SK-MEL-5 (cell line): ENCODE data around the gene NPB. TPM values are rescaled to one million over a fixed set of nuclear protein-coding genes. Genes with fewer than 3 reads are reported as not detected.

ENCODE experiments used
- DNase-seq: peaks from one replicate; pipeline ENCODE4 v3.0.0-alpha.2; 2016; ENCODE audit warnings: low read depth, low spot score
- in situ Hi-C: cut with HindIII; loops from 2 replicates; pipeline ENCODE4 v1.10.0; 2016; ENCODE audit warnings: low sequenced_read_pairs, high pct_unique_total_duplicates, low pct_unique_long_range_greater_than_20kb
- total RNA-seq: library from RNA; depleted of rRNA; stranded (reverse); fragments of >200 nt; shearing (Covaris generic); gene quantifications from 2 replicates; pipeline ENCODE4 v1.2.3, GENCODE V29; 2014

The NPB gene
- total RNA-seq, 1 experiment from 2014 or later: 0.34 TPM

DNA sequence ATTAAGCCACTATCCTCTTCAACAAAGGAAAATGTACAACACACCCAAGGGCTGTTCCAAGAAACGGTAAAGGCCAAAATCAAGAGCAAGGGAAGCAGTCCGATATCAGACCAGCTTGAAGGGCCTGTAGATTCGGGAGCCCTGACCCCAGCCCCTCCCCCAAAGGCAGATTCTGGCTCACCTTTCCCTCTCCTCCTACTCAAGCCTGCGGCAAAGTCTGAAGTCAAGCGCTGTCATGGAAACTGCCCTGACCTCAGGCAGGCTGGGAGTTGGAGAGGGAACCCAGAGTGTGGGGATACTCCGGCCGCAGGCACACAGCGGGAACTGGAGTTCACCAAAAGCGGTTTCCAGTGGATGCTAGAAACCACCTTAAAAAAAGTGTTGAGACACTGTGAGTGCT, 12.4 kb upstream of the NPB start:
- in situ Hi-C loops: no loop called here
- DNase-seq: no peak

DNA sequence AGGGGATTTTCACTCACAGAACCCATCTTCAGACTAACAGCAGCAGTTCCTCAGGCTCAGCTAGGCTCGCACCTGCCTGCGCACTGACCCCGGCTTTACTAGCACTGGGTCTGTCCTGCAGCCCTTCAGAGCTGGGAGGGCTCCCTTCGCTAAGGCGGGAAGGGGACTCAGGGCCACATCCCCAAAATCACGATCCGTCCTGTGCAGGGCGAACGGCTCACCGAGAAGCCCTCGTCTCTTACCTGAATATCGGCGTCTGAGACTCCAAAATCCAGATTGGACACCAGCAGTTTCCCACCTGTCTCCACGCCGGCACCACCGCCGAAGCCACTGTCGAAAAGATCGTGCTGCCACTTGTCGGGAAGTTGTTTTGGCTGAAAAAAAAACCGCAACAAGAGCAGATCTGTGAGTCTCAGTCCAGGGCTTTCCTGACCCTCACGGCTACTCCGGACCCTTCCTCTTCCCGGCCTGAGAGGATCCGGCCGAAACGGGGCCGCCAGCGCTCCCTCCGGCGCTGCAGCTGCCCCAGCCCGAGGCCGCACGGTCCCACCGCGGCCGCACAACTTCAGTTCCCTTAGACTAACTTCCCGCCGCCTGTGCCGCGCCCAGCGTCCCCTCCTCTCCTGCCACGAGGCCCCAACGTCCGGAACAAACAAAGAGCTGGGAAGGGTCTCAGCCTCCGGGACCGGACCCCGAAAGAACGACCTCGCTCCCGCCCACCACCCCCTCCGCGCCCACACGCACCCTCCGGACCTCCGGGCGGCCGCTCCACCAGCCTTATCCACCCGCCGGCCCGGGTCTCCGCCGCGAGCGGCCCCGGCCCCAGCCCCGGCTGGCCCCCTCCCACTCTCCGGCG, 11.4 kb upstream of the NPB start:
- DNase-seq: no peak
- in situ Hi-C loops: no loop called here

DNA sequence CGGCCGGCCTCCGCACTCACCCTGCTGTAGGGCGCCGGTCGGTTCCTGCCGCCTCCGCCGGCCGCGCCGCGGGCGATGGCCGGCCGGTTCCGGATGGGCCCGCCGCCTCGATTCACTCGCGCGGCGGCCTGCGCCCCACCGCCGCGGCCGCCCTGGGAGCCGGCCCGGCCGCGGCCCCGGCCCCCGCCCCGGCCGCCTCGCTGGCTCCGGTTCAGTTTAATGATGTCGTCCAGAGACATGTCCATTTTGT, 10.8 kb upstream of the NPB start:
- in situ Hi-C loops: no loop called here
- no peak for DNase-seq

DNA sequence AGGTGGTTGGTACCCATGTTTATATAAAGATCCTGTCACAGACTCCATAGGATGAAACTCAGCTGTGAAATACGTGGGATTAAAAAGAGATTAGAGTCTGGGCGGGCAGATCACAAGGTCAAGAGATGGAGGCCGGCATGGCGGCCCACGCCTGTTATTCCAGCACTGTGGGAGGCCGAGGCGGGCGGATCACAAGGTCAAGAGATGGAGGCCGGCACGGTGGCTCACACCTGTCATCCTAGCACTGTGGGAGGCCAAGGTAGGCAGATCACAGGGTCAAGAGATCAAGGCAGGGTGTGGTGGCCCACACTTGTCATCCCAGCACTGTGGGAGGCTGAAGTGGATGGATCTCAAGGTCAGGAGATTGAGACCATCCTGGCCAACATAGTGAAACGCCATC, 6.6 kb upstream of the NPB start:
- in situ Hi-C loops: no loop called here
- no peak for DNase-seq

DNA sequence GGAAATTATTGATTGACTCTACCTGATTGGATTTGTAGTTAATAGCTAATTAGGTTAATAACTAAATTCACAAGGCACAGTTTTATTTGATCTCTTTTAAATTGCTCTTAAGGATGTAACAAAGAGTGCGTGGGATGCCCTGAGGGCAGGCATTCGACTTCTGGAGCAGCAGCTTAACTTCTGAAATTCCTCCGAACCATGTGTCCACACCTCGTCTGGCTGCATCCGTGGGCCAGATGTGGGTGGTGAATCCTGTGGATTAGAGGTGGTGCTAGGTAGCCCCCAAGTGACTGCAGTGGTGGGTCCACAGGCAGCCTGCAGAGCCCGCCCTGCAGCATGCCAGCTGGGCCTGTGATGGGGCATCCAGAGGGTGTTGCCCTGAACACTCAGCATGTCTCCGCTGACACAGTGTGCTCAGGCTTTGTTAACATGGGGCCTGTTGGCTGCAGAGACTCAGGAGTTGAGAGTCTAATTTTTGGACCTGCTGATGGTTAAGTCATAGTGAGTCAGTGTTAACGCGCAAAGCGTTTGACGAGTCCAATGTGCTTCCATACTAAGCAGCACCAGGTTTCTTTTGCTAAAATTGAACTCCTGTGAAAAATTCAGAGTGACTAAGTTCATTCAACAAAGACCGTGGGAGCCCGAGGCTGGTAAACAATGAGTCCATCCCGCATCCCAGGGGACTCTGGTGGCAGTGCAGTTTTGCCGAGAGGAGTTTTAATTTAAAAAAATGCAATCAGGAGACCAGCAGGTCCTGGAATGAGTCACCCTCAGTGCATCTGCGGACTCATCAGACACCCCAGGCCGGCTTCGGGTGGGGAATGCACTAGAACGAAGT, 3.8 kb upstream of the NPB start:
- DNase-seq: no peak
- in situ Hi-C loops: no loop called here

DNA sequence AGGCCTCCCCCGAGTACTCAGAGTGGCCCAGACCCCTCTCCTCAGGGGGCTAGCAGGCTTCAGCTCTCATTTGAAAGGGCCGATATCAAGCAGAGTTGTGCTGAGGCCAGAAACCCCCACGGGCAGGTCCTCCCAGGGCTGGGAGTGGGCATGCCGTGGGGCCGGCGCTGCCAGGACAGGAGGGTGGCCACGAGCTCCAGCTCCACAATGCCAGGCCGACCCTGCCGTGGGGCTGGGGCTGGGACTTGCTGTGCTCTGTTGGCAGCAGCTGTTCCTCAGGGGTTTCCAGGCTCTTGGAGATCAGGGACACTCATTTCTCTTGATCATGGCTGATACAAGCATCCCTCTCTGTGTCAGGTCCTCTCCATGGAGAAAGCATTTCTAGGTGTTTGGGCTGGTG, 3.2 kb upstream of the NPB start:
- DNase-seq: no peak
- in situ Hi-C loops: no loop called here

DNA sequence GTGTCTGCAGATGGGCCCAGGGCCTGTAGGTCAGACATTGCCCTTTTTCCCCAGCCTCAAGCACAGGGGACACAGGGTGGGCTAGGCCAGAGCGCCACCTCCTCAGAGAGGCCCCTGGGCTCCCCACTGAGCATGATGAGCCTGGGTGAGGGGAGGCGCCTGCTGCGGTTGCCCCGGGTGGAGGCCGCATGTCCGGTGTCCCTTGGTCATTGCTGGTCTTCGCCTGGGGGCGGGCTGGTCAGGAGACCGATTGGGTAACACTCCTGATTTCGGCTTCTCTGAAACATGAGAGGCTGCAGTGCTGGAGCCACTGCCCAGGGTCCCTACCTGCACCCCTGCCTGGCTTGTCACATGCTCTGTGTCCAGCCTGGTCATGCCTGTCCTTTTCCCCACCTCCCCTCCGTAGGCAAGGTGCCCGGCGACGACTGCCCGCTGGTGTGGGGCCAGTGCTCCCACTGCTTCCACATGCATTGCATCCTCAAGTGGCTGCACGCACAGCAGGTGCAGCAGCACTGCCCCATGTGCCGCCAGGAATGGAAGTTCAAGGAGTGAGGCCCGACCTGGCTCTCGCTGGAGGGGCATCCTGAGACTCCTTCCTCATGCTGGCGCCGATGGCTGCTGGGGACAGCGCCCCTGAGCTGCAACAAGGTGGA, 2.4 kb upstream of the NPB start:
- no peak for DNase-seq
- in situ Hi-C loops: no loop called here

DNA sequence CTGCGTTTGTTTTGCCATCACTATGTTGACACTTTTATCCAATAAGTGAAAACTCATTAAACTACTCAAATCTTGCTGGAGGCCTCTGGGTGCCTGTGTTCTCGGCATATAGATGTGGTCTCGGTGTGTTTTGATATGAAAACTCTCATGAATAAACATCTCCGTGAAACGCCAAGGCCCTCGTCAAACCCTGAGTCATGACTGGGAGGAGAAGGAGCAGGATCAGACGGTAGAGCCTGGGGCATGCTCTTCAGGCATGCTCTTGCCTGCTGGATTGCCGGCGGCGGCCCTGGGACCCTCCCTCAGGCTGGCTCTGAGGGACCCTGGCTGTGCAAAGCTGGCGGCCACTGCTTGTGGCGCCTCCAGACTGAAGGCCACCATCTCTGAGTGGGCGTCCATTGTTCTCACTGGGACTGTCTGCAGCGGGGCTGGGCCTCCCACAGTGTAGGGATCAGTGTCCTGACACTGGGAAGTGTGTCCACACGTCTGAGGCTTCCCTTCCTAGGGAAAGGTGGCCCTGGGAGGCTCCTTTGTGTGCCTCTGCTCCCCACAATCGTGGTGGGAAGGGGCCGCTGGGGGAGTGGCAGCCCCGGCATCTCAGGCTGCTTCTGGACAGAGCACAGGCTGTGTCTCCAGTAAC, 1.7 kb upstream of the NPB start:
- no peak for DNase-seq
- in situ Hi-C loops: no loop called here

DNA sequence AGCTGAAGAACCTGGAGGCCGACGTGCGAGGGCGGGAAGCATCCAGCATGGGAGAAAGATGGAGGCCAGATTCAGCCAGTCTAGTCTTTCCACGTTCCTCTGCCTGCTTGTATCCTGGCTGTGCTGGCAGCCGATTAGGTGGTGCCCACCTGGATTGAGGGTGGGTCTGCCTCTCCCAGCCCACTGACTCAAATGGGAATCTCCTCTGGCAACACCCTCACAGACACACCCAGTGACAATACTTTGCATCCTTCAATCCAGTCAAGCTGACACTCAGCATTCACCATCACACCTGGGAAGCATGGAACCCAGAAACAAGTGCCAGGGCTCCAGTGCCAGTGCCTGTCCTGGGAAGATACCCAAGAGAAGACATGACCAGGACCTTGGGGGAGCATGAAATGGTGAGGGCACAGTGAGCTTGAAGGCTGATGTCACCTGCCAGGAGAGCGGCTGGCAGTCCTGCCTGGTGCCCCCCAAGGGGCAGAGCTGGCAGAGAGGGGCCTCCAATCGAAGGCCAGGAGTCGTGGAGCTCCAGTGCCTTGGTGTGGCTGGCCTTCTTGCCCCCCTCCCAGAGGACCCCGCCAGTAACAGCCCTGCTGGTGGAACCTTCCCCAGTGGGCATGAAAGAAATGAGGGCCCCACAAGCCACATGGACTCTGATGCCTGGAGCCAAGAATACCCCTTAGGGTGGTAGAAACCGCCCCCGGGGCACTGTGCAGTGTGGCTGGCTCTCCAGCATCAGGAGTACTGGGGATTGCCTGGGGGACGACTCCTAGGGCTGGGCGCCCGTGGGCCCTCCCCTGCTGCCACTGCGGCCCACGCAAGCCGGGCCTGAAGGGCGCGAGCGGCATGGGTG, 643 bp upstream of the NPB start:
- in situ Hi-C loops: no loop called here
- no peak for DNase-seq

DNA sequence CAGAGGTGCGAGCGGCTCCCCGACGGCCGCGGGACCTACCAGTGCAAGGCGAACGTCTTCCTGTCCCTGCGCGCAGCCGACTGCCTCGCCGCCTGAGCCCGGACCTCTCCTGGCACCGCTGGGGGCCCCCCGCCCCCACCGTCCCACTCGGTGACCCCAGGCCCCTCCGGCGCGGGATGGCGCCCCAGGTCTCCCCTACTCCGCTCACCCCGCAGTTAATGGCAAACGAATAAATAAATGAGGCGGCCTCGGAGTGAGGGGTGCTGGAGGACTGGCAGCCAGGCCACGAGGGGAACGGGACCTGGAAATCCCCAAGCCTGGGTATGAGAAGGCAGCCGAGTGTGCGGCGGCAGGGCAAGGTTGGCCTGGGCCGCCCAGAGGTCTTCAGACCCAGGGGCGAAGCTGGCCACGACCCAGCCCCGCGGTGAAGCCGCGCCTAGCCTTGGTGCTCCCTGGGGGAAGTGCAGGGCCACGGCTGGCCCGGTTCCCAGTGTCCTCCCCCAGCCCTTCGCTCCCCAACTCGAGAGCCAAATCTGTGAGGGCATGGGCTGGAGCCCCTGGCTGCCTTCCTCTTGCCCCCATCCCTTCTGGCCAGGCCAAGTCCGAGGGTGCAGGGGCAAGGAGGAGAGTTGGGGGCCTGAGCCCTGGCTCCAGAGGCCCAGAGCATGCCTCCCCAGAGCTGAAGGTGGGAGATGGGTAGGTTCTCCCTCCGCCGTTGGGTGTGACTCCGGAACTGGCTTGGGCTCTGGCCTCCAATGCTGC, 796 bp downstream of the NPB start:
- in situ Hi-C loops: no loop called here
- no peak for DNase-seq

DNA sequence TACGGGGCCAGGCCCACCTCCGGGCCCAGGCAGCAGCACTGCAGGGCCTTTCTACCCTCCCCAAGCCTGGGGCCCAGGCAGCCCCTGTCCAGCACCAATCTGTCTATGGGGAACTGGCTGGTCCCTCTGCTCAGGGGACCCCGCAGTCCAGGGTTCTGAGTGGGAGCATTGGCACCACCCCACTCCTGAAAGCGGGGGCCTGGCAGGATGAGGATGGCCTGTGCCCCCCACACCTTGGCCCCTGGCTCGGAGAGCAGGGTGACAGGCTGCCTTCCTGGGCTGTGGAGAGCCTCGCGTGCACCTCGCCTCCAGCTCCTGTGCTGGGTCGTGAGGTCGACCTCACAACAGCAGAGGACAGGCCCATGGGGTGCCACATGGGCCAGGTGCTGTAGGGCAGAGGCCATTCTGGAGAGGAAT, 1.4 kb downstream of the NPB start:
- in situ Hi-C loops: no loop called here

DNA sequence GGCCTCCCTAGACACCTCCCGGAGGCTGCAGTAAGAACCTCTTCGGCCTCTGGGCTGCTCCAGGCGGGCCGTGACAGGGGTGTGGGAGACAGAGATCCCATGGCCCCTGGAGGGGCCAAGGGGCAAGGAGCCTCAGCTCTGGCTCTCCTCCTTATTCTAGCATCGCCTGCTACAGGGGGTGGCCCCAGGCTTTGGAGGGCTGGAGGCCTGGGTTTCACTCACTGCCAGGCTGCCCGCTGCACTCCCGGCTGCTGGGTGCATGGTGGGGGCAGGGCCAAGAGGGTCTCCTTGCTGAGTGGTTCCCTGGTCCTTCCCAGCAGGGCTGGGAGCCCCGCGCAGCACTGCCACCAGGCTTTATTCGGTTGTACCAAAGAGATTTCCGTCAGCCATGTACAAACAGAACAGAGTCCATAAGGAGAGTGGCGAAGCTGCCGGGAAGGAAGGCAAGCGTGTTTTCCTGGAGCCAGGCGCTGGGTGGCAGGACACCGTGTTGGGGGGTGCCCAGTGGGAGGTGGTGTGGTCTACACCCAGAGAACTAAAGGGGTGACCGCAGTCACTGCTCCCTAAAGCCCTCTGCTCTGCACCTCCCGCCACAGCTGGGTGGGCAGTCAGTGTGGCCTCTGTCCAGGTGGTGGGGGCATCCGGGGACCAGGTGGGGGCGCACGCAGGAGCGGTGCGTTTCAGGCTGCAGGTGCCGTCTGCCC, 2.0 kb downstream of the NPB start:
- in situ Hi-C loops: no loop called here
- DNase-seq: no peak

More for the DNA sequence above, 1.4 kb downstream of the NPB start:
- DNase-seq: no peak

DNA sequence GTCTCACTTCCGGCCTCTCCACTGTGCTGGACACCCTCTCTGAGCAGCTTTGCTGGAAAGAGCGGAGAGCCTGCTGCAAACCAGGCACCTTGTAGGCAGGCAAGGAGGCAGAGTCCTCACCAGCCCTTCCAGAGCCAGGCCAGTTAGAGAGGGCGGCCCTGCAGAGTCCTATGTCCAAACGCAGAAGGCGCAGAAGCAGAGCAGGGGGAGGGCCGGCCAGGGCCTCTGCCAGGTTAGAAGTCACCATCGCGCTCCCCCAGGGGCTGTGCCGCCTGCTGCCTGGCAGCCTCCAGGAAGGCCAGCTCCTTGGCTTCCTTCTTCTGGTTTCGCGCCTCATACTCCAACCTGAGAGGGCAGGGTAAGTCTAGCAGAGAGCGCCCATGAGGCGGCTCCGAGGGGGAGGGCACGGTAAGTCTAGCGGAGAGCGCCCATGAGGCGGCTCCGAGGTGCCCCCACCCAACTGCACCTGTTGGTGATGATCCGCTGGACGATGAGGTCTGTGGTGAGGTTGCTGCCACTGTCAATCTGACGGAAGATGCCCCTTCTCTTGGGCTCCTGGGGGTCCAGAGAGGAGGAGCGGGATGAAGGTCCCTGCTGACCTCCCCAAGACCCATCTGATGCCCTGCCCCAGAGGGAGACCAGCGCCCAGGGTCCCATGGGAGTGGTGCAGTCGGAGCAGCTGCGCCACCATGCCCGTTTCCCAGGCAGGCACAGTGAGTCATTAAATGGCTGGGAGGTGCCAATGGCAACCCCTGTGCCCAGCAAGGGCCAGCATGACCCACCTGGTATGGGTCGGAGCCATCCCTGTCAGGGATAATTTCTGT, 2.8 kb downstream of the NPB start:
- in situ Hi-C loops: no loop called here
- no peak for DNase-seq

DNA sequence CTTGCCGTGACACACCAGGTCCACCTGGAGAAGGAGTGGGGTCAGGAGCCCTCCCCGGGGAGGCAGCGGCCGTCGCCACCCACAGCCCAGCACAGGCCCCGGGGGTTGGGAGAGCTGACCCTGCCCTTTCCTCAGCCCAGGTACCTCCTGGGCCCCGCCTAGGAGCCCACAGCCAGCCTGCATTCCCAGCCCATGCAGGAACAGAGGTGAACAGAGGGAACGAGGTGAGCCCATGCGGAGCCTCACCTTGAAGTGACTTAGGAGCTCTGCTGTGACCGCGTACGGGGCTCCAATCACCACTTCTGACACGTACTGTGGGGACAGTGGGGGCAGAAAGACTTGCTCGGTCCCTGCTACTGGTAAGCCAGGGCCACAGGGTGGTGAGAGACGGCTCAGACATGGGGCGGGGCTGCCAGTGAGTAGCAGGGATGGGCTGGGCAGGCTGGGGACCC, 3.4 kb downstream of the NPB start:
- DNase-seq: no peak
- in situ Hi-C loops: no loop called here

DNA sequence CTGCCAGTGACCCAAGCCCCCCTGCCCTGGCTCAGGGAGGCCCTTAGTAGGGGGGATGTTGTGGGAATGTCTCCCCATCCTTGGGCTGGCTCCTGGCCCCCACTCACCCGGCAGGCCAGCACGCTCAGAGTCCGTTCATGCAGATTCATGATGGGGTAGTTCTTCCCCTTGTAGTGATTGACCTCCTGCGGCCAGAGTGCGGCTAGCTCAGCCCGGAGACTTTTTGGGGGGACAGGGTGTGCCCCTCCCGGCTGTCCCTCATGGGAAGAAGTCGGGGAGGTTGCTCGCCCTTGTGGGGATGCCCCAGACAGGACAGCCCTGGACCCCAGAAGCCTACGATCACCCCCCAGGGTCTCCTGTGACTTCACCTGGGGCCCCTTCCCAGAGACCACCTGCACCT, 4.0 kb downstream of the NPB start:
- in situ Hi-C loops: no loop called here
- DNase-seq: no peak
